ENCODE data around the gene GNPTAB. TPM values are rescaled to one million over a fixed set of nuclear protein-coding genes. Genes with fewer than 3 reads are reported as not detected.

GNPTAB gene
- total RNA-seq, 5 donors from 2014 or later (not counting 1 experiment from before 2014, with no cell fraction given): 44.9 to 66.8 (median 57.0) TPM

DNA sequence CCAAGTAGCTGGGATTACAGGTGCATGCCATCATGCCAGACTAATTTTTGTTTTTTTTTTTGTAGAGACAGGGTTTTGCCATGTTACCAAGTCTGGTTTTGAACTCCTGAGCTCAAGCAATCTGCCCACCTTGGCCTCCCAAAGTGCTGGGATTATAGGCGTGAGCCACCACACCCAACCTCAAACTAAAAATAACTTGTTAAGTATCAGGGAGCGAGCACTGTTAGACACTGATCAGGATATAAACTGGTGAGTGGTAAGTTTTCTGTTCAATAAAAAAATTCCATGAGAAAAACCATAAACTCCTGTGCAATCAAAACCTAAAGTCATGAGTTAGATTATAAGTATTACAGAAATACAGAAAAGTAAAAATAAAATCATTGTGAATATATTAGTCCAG, 46.9 kb downstream of the GNPTAB start:
- Mint-ChIP-seq H3K36me3 (peaks cover 23% of the 10 kb centered on the region), H3K4me1 (peaks cover 2 to 8% (median 6%) of the 10 kb centered on the region in 3 donors), H3K27ac (no peak overlapping the region), H3K4me3 (no peak overlapping the region), H3K27me3 (no peaks in the 10 kb centered on the region), H3K9me3 (no peaks in the 10 kb centered on the region)
- Histone ChIP-seq H3K4me3 (ENCODE audit: control insufficient read depth in 1 of 2, extremely low read depth in 1 of 2, low read length in 1 of 2) (no peak overlapping the region), H3K4me1 (ENCODE audit: control insufficient read depth in 1 of 2, extremely low read depth in 1 of 2, insufficient read depth in 2 of 2, low read length in 2 of 2) (no peaks in the 10 kb centered on the region), H3K9me3 (no peaks in the 10 kb centered on the region), H3K27ac (ENCODE audit: low read length) (no peak overlapping the region), H3K36me3 (ENCODE audit: control insufficient read depth in 2 of 2, extremely low read depth in 1 of 2, insufficient read depth in 1 of 2, low read length in 1 of 2) (peaks cover 3 to 55% of the 10 kb centered on the region in 2 donors), H3K27me3 (replicated peaks in 1 of 2; ENCODE audit: control insufficient read depth in 2 of 2, extremely low read depth in 1 of 2, insufficient read depth in 2 of 2, low read length in 1 of 2) (no peaks in the 10 kb centered on the region)
- WGBS (ENCODE audit: insufficient coverage): no CpG with 5 or more reads among the region's 2 CpGs
- DNase-seq (no peak), ATAC-seq (replicated peaks in 1 of 4) (no peak)
- ChIA-PET CTCF (interaction anchor here (0.5 to 1.5 kb wide), 5 partner anchors 12 to 139 kb away, joined by 3 to 7 read pairs (median 3); partner anchors contain the start of gene GNPTAB (in 1 of the 2)), POLR2A (interaction anchor here in 1 of 2 donors (0.7 kb wide), 2 partner anchors 8 to 42 kb away, joined by 3 to 5 read pairs; no protein-coding TSS in a partner anchor)

DNA sequence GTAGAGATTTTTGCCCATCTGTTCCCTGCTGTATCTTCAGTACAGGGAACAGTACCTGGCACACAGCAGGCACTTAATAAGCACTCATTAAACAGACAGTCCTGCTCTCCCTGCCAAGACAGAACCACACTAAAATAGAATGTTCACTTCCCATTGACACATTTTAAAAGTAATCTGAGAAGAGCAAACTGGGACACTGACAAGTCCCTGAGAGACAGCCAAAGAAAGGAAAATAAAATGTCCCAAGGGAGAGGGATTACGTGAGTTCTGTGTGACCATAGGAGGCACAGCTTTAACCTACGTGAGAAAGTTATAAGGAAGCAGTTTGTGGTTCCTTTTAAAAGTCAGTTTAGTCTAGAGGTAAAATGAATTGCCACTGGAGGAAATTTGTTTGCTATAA, 47.6 kb downstream of the GNPTAB start:
- ATAC-seq (replicated peaks in 1 of 4): no peak

DNA sequence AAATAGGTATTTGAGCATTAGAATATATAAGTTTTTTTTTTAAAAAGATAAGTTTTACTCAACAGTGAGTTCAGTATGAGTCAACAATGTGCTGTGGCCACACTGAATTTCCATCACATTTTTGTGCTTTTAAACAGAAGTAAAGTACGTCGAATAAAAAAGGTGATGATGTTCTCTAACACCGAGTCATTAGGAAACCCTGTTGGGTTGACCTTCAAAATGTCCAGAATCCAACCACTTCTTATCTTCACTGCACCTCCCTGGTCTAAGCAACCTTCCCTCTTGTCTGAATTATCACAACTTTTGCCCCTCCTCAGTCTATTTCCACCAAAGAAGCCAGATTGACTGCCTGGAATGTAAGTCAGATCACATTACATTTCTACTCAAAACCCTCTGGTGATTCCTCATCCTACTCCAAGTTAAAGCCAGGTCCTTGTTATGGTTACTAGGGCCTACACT, 48.5 kb downstream of the GNPTAB start:
- peaks cover 5 to 54% of the 10 kb centered on the region in 2 donors for H3K36me3 ChIP-seq (ENCODE audit: control insufficient read depth in 2 of 2, extremely low read depth in 1 of 2, insufficient read depth in 1 of 2, low read length in 1 of 2)
- H3K4me1 ChIP-seq (ENCODE audit: control insufficient read depth in 1 of 2, extremely low read depth in 1 of 2, insufficient read depth in 2 of 2, low read length in 2 of 2): no peaks in the 10 kb centered on the region
- H3K4me1 Mint-ChIP-seq: peaks cover 2 to 8% (median 6%) of the 10 kb centered on the region in 3 donors
- H3K27me3 ChIP-seq (replicated peaks in 1 of 2; ENCODE audit: control insufficient read depth in 2 of 2, extremely low read depth in 1 of 2, insufficient read depth in 2 of 2, low read length in 1 of 2): no peaks in the 10 kb centered on the region
- no peak overlapping the region for H3K4me3 ChIP-seq (ENCODE audit: control insufficient read depth in 1 of 2, extremely low read depth in 1 of 2, low read length in 1 of 2)
- H3K36me3 Mint-ChIP-seq: peaks cover 21% of the 10 kb centered on the region
- CTCF ChIA-PET: interaction anchor here in 1 of 2 donors (3.1 kb wide), 1 partner anchor 42 kb away, joined by 8 read pairs; no protein-coding TSS in a partner anchor
- H3K27me3 Mint-ChIP-seq: no peaks in the 10 kb centered on the region
- no peak overlapping the region for H3K4me3 Mint-ChIP-seq
- H3K9me3 ChIP-seq: no peaks in the 10 kb centered on the region
- no peak overlapping the region for H3K27ac ChIP-seq (ENCODE audit: low read length)
- DNase-seq (no peak), ATAC-seq (replicated peaks in 1 of 4) (no peak)
- peak overlapping the region; percentile 14 to 46 for H3K27ac Mint-ChIP-seq
- H3K9me3 Mint-ChIP-seq: no peaks in the 10 kb centered on the region
- POLR2A ChIA-PET: no interaction called here
- WGBS (ENCODE audit: insufficient coverage): no CpG with 5 or more reads among the region's 3 CpGs

More for the DNA sequence above, 47.6 kb downstream of the GNPTAB start:
- POLR2A ChIA-PET: interaction anchor here in 1 of 2 donors (0.7 kb wide), 1 partner anchor 43 kb away, joined by 5 read pairs; no protein-coding TSS in a partner anchor
- Histone ChIP-seq H3K27me3 (replicated peaks in 1 of 2; ENCODE audit: control insufficient read depth in 2 of 2, extremely low read depth in 1 of 2, insufficient read depth in 2 of 2, low read length in 1 of 2) (no peaks in the 10 kb centered on the region), H3K4me3 (ENCODE audit: control insufficient read depth in 1 of 2, extremely low read depth in 1 of 2, low read length in 1 of 2) (no peak overlapping the region), H3K4me1 (ENCODE audit: control insufficient read depth in 1 of 2, extremely low read depth in 1 of 2, insufficient read depth in 2 of 2, low read length in 2 of 2) (no peaks in the 10 kb centered on the region), H3K9me3 (no peaks in the 10 kb centered on the region), H3K36me3 (ENCODE audit: control insufficient read depth in 2 of 2, extremely low read depth in 1 of 2, insufficient read depth in 1 of 2, low read length in 1 of 2) (peaks cover 5 to 50% of the 10 kb centered on the region in 2 donors), H3K27ac (ENCODE audit: low read length) (no peak overlapping the region)
- 100% methylated on average over 1 of the region's 2 CpGs for WGBS (ENCODE audit: insufficient coverage)
- Mint-ChIP-seq H3K27me3 (no peaks in the 10 kb centered on the region), H3K9me3 (no peaks in the 10 kb centered on the region), H3K4me3 (no peak overlapping the region), H3K27ac (no peak overlapping the region), H3K36me3 (peaks cover 22% of the 10 kb centered on the region), H3K4me1 (peaks cover 2 to 8% (median 6%) of the 10 kb centered on the region in 3 donors)
- no peak for DNase-seq
- CTCF ChIA-PET: interaction anchor here in 1 of 2 donors (1.3 to 1.5 kb wide), 2 partner anchors 41 to 47 kb away, joined by 6 to 7 read pairs; partner anchors contain the start of gene GNPTAB

DNA sequence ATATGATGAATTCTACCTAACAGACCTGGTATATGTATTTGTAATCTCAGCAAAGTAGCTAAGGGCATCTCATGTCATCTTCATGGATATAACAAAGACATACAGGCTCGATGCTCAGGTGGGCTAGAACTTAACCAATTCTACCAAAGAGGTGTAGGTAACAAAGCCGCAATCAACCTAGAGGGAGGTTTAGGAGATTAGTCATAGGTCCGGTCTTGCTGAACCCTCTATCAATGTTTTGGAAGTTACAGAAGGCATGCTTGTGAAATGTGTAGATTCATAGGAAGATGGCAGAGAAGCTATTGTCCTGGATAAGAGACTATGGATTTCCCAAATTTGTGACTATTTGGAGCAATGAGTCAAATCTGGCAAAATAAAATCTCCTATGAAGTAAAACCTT, 48.9 kb downstream of the GNPTAB start:
- no peaks in the 10 kb centered on the region for H3K27me3 Mint-ChIP-seq
- Histone ChIP-seq H3K4me3 (ENCODE audit: control insufficient read depth in 1 of 2, extremely low read depth in 1 of 2, low read length in 1 of 2) (no peak overlapping the region), H3K36me3 (ENCODE audit: control insufficient read depth in 2 of 2, extremely low read depth in 1 of 2, insufficient read depth in 1 of 2, low read length in 1 of 2) (peaks cover 5 to 56% of the 10 kb centered on the region in 2 donors), H3K27me3 (replicated peaks in 1 of 2; ENCODE audit: control insufficient read depth in 2 of 2, extremely low read depth in 1 of 2, insufficient read depth in 2 of 2, low read length in 1 of 2) (no peaks in the 10 kb centered on the region), H3K4me1 (ENCODE audit: control insufficient read depth in 1 of 2, extremely low read depth in 1 of 2, insufficient read depth in 2 of 2, low read length in 2 of 2) (no peaks in the 10 kb centered on the region), H3K9me3 (no peaks in the 10 kb centered on the region), H3K27ac (ENCODE audit: low read length) (no peak overlapping the region)
- H3K36me3 Mint-ChIP-seq: peaks cover 25% of the 10 kb centered on the region
- POLR2A ChIA-PET: no interaction called here
- 60% methylated on average over 1 of the region's 3 CpGs for WGBS (ENCODE audit: insufficient coverage)
- peaks cover 2 to 8% (median 6%) of the 10 kb centered on the region in 3 donors for H3K4me1 Mint-ChIP-seq
- peak overlapping the region in 1 of 2 donors; percentile 25 for H3K27ac Mint-ChIP-seq
- ATAC-seq (replicated peaks in 1 of 4) (no peak), DNase-seq (no peak)
- no peak overlapping the region for H3K4me3 Mint-ChIP-seq
- CTCF ChIA-PET: interaction anchor here in 1 of 2 donors (3.1 to 3.2 kb wide), 2 partner anchors 42 to 49 kb away, joined by 8 to 19 read pairs; partner anchors contain the start of gene GNPTAB
- no peaks in the 10 kb centered on the region for H3K9me3 Mint-ChIP-seq

DNA sequence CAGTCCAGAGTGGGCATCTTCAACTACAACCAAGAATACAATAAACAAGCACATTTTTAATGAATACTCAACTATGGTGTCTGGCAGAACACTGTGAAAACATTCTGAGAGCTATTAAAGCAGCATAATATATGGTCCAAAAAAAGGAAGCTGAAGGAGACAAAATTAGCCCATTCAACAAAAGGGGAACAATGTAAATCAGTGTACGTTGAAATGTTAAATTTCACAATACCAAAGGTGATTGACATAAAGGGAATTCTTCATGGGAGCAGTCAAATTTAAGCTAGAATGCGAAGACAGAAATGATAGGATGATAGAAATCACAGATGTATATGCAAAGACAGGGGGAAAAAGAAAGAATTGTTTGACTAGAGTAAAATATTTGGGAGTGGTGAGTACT, 50.2 kb downstream of the GNPTAB start:
- Mint-ChIP-seq H3K9me3 (no peaks in the 10 kb centered on the region), H3K27me3 (no peaks in the 10 kb centered on the region), H3K36me3 (peaks cover 25% of the 10 kb centered on the region), H3K4me1 (peaks cover 2 to 8% (median 6%) of the 10 kb centered on the region in 3 donors), H3K27ac (peak overlapping the region in 1 of 2 donors; percentile 73), H3K4me3 (no peak overlapping the region)
- DNase-seq (no peak), ATAC-seq (replicated peaks in 1 of 4) (no peak)
- no peak overlapping the region for H3K27ac ChIP-seq (ENCODE audit: low read length)
- H3K36me3 ChIP-seq (ENCODE audit: control insufficient read depth in 2 of 2, extremely low read depth in 1 of 2, insufficient read depth in 1 of 2, low read length in 1 of 2): peaks cover 5 to 54% of the 10 kb centered on the region in 2 donors
- no peaks in the 10 kb centered on the region for H3K9me3 ChIP-seq
- ChIA-PET POLR2A (interaction anchor here (0.6 to 1.1 kb wide), 2 partner anchors 49 to 50 kb away, joined by 4 to 6 read pairs; partner anchors contain the start of gene GNPTAB (in 1 of the 2)), CTCF (interaction anchor here (0.7 to 3.2 kb wide), 7 partner anchors 10 to 60 kb away, joined by 3 to 19 read pairs (median 5); partner anchors contain the start of gene GNPTAB (in 1 of the 2))
- WGBS (ENCODE audit: insufficient coverage): 100% methylated on average over 1 of the region's 2 CpGs
- no peaks in the 10 kb centered on the region for H3K4me1 ChIP-seq (ENCODE audit: control insufficient read depth in 1 of 2, extremely low read depth in 1 of 2, insufficient read depth in 2 of 2, low read length in 2 of 2)
- no peak overlapping the region for H3K4me3 ChIP-seq (ENCODE audit: control insufficient read depth in 1 of 2, extremely low read depth in 1 of 2, low read length in 1 of 2)
- no peaks in the 10 kb centered on the region for H3K27me3 ChIP-seq (replicated peaks in 1 of 2; ENCODE audit: control insufficient read depth in 2 of 2, extremely low read depth in 1 of 2, insufficient read depth in 2 of 2, low read length in 1 of 2)

DNA sequence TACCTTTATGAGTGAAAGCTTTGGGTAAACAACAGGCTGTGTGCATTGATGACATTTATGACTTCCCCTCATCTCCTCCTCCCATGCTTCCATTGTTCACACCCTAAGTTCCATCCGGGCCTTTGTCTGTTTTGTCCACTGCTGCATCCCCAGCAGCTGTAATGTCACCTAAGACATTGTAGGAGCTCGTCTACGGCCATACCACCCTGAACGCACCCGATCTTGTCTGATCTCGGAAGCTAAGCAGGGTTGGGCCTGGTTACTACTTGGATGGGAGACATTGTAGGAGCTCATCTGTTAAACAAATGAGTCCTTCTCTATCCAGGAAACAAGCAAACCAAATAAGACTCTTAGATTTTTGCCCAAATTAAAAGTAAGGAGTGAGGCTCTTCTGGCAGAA, 51.1 kb downstream of the GNPTAB start:
- Mint-ChIP-seq H3K27me3 (no peaks in the 10 kb centered on the region), H3K9me3 (no peaks in the 10 kb centered on the region), H3K4me1 (peaks cover 2 to 8% (median 6%) of the 10 kb centered on the region in 3 donors), H3K36me3 (peaks cover 23% of the 10 kb centered on the region), H3K4me3 (no peak overlapping the region), H3K27ac (peak overlapping the region in 1 of 2 donors; percentile 18)
- no peak overlapping the region for H3K4me3 ChIP-seq (ENCODE audit: control insufficient read depth in 1 of 2, extremely low read depth in 1 of 2, low read length in 1 of 2)
- H3K4me1 ChIP-seq (ENCODE audit: control insufficient read depth in 1 of 2, extremely low read depth in 1 of 2, insufficient read depth in 2 of 2, low read length in 2 of 2): no peaks in the 10 kb centered on the region
- H3K27ac ChIP-seq (ENCODE audit: low read length): no peak overlapping the region
- H3K27me3 ChIP-seq (replicated peaks in 1 of 2; ENCODE audit: control insufficient read depth in 2 of 2, extremely low read depth in 1 of 2, insufficient read depth in 2 of 2, low read length in 1 of 2): no peaks in the 10 kb centered on the region
- ChIA-PET POLR2A (interaction anchor here in 1 of 2 donors (1.1 kb wide), 1 partner anchor 51 kb away, joined by 4 read pairs; the partner anchor contains the start of gene GNPTAB), CTCF (interaction anchor here (0.8 to 3.2 kb wide), 7 partner anchors 11 to 122 kb away, joined by 3 to 19 read pairs (median 5); partner anchors contain the start of gene GNPTAB (in 1 of the 2))
- no peak for ATAC-seq (replicated peaks in 1 of 4)
- 94% methylated on average over 2 of the region's 6 CpGs for WGBS (ENCODE audit: insufficient coverage)
- H3K36me3 ChIP-seq (ENCODE audit: control insufficient read depth in 2 of 2, extremely low read depth in 1 of 2, insufficient read depth in 1 of 2, low read length in 1 of 2): peaks cover 6 to 44% of the 10 kb centered on the region in 2 donors
- no peaks in the 10 kb centered on the region for H3K9me3 ChIP-seq
- DNase-seq: no peak

All from T-cell (primary cell).